RPMI7951 (cell line): Measurements from ENCODE around the gene FARS2. TPM values are rescaled to one million over a fixed set of nuclear protein-coding genes. Genes with fewer than 3 reads are reported as not detected.
"Not testable (repeated sequence)": the region's sequence is repeated elsewhere in the genome, so short reads cannot be mapped to it uniquely, and the experiment has no call there.

Experiments
- DNase-seq: peaks from one replicate; pipeline ENCODE4 v3.0.0-alpha.2; 2012; ENCODE audit warnings: low read depth
- total RNA-seq: library from RNA; depleted of rRNA; stranded (reverse); fragments of >200 nt; shearing (Covaris generic); gene quantifications from 2 replicates; pipeline ENCODE4 v1.2.3, GENCODE V29; 2014

FARS2 gene
- total RNA-seq, 1 experiment from 2014 or later = 21.9 TPM

DNA sequence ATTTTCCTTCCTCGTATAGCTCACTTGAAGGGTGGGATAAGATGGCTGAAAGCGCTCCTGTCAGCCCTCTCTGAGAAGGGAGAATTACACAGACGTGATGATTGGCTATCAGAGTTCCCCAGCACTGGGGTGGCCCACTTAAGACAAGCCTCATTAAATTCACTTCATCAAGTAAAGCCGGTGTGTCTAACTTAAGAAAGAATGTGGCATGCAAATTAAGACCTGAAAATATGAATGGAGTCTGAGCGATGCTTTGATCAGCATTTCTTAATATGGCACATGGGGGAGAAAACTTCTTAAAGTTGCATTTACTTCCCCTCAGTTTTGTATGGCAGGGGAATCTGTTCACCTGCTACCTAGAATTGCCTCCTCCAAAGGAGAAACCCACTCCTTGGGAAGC is 369.3 kb downstream of the FARS2 start:
- DNase-seq = no peak

DNA sequence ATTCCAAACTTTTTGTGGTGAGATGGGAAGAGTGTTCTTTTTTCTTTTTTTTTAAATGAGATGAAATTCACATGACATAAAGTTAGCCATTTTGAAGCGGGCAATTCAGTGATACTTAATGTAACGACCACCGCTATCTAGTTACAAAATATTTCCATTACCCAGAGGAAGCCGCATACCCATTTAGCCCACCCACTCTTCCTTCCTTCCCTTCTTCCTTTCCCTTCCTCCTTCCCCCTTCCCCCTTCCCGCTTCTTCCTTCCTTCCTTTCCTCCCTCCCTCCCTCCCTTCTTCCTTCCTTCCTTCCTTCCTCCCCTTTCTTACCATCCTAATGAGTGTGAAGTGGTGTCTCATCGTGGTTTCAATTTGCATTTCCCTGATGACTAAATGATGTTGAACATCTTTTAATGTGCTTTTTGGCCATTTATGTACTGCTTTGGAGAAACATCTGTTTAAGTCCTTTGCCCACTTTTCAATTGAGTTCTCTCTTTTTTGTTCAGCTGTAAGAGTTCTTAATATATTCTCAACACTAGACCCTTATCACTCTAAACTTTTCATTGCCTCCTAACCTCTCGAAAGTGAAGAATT is 371.1 kb downstream of the FARS2 start:
- DNase-seq = no peak

DNA sequence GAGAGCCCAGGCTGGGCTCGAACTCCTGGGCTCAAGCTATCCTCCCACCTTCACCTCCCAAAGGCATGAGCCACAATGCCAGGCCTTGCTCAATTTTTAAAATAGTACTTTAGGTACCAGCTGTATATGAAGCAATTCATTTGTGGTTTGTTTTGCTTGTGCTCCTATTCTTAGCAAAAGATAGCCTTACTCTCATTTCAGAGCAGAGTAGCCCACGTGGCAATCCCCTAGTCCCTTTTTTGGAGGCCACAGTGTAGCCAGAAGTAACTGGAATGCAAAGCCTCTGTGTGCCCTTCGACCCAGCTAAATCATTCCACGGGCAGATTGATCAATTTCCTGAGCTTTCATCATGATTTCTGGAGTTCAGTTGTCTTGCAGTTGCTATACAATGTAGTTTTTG is 373.2 kb downstream of the FARS2 start:
- no peak for DNase-seq

DNA sequence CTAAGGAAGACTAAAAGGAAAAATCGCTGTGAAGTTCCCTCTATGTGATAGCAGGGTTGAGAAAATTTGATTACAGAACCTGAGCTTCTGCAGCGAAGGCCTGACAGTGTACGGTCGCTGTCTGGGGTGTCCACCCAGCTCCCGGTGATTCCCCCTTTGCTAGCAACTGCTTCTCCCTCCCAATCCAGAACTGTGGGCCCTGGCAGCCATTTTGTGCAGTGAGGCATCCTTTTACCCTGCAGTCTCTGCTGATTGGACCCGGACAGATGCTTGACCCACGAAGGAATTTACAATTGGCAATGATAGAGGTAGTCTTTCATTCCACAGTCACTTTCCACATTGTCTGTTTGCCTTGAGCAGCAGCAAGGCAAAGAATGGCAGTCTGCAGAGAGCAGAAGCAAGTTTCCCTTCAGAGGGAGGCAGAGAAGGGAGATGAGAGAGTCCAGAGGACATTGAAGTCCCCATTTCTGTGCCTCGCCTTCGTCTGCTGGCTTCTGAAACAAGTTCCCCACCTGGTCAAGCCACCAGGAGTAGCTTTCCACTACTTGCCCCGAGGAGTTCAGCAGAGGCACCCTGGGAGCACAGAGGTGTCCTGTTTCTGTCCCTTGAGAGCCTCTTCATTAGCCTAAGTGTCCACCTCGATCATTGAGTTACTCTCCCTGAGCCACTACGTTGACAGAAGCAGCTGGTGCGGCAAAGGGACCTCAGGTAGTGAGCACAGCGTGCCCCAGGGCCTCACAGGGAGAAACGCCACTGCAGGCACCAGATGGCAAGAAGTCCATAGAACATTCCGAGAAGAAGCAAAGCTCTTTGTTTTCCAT is 375.1 kb downstream of the FARS2 start:
- DNase-seq = no peak

DNA sequence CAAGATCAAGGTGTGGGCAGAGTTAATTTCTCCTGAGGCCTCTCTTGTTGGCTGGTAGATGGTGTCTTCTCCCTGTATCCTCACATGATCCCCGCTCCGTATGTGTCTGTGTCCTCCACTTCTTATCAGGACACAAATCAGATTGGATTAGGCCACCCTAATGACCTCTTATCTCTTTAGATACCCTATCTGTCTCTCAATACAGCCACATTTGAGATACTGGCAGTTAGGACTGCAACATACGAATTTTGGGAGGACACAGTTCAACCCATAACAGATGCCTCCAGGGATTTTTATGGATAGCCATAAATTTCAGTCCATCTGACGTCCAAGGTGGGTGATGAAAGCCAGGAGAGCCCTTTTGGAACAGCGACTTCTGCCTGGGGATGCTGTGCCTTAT is 376.4 kb downstream of the FARS2 start:
- DNase-seq = no peak

DNA sequence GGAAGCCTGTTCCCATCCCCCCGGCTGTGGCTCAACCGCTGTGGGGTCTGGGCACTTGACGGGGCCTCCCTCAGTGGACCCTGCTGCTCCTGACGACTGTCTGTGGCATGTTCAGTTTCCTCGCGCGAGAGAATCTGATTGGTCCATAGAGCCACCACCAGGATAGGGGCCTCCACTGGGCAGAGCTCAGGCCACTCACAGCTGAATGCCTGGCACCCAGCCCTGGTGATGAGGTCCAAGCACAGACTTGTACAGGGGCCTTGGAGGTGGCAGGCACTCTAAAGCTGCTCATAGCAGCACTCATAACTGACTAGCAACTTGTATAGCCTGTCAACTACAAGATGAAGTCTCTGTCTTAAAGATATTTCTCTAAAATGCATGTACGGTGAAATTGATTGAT is 377.4 kb downstream of the FARS2 start:
- no peak for DNase-seq

DNA sequence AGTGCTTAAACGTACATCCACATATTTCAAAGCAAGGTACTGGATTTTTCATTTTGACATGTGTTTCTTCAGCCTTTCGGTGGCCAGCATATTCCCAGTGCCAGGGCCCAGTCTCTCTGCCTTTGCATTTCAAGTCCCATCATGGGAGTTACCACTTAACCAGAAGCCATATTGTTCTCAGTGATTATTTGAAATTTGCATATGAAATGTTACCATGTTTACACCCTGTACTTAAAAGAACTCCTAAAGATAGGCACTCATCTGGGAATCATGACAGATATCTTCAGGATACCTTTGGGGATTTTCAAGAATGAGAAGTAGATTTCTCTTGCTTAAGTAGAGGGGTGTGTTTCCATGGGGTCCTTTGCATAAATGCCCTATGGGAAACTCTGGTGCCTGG is 377.9 kb downstream of the FARS2 start:
- no peak for DNase-seq

DNA sequence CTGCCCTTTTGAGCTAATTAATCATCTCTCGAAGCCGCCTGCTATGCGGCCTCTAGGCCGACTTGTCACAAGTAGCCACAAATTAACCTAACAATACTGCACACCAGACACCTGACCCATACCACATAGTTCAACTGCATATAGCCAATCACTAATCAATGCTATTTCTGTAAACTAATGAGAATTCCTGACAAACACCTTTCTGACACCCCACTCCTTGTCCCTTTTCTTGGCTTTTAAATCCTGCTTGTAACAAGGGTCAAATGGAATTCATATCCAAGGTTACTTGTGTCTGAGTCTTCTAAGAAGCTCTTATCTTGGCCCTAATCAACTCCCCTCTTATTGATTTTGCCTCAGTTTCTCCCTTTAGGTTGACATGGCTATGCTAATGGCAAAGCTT is 379.3 kb downstream of the FARS2 start:
- no peak for DNase-seq

DNA sequence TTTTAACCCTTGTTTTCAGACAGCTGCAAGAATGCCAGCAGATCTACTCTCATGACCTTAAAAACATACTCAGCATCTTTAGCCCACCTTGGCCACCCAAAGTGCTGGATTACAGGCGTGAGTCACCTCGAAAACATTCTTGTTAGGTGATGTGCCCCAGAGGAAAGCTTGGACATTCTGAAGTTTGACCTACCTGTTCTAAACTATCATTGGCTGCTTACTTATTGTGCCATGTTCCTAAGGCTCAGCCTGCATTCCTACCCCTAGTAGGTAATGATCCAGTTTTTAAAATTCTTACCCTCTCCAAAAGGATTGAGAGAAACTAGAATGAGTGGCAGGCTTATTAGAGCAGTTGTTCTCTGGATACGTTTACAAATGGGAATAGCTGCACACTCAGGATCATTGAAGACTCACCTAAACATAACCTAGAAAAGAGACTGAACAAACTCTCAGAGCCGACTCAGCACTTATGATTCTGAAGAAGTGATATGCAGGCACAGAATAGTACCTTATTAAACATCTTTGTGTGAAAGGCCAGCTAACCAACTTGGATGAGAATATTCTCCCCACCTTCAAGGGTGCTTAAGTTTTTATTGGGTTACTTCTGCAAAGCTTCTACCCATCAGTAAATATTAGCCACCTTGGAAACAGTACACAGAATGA is 383.3 kb downstream of the FARS2 start:
- no peak for DNase-seq

DNA sequence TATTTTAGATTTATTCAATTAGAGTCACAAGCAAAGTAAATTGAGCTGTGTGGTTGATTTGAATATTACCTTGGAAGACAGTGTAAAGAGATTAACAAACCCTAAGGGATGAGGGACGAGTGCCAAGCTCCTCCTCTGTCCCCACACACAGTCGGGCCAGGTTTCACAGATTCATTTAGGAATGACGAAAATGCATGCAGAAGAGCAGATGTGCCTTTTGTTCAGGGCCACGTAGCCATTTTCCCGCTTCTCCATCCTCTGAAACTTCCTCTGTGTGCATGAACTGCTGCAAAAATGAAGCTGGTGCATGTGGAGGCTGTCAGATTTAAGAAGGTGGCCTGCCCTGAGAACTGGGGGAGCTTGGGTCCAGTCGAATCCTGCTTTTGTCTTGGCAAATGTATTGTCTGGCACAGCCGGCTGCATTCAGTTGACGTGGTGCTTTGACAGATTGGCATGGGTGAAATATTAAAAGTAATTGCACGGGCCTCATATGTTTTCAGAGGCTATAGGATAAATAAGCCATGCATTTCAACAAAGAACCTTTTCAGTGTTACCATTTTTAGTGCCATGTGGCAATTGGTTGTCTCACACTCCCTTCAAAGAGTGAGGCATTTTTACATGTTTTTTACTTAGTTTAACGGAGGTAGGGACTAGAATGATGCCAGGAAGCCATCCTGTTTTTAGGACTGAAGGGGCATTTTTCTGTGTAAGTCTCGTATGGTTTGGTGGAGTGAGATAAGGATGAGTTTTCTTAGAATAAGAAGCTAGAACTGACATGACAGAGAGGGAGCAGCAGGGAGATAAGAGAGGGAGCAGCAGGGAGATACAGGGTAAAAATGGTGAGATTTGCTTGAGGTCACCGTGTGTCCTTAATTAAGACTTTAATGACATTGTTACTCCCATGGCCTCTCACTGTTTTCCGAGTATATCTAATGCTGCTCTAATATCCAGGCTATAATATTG is 384.3 kb downstream of the FARS2 start:
- no peak for DNase-seq

DNA sequence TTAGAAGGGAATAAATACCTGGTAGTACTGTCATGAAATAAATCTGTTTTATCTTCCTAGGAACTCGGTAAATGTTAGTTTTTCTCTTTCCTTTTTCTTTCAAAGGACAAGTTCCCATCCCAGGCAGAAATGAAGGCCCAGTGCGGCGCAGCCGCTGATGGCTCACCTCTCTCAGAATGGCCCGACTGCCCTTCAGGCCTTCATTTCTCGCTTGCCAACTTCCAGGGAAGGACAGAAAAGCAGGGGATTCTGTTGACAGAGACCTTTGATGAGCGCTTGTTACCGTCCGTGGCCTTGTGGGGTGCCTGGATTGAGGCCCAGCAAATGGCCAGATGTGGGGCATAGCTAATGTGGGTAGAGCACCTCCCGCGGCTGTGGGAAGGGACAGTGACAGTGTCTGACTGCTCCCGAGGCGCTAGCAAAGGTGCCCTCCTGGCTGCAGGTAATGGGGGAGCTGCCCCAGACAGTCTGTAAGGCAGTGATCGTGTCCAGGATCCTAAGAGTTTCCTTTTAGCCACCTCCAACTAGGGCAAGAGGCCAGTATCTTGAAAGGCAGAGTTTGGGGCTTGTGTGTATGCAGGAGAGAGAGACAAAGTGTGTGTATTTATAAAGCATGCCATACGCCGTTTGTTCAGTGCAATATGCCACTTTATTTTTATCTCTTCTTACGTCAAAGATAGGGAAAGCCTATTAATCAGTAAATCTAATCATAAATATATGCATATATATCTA is 391.3 kb downstream of the FARS2 start:
- no peak for DNase-seq

DNA sequence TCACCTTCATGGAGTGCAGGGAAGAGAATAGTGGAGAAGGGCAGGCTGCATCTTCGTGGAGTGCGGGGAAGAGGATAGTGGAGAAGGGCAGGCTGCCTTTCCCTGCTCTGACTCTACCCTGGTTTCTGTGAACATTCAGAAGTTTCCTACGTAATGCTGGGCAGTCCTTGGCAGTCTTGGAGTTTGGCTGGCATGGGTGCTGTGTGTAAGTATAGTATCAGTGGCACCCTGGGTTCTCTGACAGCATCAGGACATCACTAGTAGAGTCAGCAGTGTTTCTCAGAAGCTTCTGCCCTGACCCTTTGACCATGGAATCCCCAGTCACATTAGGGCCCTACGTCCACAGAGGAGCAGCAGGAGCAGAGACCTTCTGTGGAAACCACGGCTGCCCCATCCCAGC is 392.5 kb downstream of the FARS2 start:
- DNase-seq = no peak

DNA sequence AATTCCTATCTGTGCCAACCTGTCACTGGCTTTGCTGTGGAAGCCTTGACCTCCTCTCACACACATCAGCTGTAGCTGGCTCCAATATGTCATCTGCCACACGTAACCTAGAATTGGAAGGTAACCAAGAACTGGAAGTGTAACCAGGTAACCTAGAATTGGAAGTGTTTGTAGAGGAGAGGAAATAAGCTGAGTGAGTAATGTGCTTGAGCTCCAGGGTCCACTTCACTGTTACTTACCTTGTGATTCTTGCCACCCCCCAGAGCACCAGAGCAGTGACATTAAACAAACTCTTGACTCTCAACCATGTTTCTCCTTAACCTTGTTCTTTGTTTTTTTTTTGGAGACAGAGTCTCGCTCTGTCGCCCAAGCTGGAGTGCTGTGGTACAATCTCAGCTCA is 394.9 kb downstream of the FARS2 start:
- DNase-seq = no peak

DNA sequence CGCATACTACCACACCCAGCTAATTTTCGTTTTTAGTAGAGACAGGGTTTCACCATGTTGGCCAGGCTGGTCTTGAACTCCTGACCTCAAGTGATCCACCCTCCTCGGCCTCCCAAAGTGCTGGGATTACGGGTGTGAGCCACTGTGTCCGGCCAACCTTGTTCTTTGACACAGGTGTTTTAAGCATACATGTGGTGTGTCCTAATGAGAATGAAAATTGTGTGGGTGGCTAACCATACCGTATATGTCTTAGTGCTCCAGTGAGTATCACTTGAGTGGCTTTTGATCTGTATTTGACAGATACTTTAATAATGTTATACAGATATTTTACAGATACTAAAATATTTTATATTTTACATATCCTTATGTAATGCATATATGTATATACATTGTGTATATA is 395.4 kb downstream of the FARS2 start:
- not testable (repeated sequence) for DNase-seq

DNA sequence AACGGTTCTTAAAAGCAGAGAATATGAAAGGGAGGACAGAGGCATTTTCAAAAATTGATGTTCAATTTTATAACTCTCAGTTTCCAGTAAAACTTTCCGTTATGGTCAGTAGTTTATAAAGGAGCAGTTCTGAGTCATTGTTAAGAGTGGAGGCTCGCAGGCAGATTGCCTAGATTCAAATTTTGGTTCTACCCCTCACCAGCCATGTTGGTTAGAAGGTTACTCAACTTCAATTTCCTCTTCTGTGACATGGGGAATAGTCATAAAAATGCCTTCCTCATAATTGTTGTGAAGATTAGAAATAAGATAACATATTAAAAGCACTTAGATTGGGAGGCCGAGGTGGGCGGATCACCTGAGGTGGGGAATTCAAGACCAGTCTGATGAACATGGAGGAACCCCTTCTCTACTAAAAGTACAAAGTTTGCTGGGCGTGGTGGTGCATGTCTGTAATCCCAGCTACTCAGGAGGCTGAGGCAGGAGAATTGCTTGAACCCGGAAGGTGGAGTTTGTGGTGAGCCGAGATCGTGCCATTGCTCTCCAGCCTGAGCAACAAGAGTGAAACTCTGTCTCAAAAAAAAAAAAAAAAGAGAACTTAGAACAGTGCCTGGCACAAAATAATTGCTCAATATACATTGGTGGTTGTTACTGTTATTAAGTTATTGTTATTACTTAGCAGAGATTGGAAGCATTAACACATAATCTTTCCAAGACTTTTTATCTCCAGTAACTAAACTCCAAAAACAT is 396.5 kb downstream of the FARS2 start:
- DNase-seq = peak; percentile 14

DNA sequence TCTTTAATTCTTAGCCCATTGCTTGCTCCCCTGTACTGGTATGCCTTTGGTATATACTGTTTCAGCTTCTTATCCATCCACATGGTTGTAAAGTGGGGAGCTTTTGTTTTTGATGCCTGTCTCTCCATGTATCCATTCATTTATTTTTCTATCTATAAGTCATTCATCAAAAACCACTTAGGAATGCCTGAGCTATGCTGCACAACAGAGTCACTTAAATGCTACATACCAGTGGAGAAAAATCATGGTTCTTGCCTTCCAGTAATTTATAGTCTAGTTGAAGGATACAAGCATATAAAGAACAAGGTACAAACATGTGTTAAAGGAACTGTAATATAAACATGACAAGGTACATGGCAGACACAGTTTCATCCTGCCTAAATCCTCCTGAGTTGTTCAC is 398.2 kb downstream of the FARS2 start:
- DNase-seq = no peak

DNA sequence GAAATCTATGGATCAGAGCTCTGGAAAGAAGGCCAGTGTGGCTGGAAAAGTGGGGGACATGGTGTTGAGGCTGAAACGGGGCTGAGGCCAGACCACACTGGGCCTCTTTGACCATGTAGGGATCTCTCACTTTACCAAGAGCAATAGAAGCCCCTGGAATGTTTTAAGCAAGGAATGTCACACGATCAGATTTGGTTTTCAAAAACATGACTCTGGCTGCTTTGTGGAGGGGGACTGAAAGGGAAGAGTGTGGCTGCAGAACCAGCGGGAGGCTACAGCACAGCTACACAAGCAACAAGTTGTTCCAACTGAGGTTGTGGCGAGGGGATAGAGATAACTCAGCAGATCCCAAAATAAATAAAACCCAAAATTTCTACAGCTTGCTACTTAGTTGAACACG is 399.5 kb downstream of the FARS2 start:
- DNase-seq = no peak

DNA sequence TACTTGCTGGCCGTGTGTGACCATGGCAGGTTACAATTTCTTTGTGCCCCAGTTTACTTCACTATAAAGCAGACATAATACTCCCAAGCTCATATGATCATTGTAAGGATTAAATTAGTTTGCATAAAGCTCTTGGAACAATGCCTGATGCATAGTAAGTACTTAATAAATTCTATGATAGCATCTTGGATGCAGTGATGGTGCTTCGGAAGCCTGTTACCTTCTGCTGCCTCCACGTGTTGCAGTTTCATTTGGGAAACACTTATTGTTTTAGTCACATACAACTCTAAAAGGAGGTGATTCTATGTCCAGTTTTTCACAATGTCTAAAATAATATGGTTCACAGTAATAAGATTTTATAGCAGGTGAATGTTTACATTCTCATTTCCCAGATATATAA is 401.5 kb downstream of the FARS2 start:
- DNase-seq = no peak

DNA sequence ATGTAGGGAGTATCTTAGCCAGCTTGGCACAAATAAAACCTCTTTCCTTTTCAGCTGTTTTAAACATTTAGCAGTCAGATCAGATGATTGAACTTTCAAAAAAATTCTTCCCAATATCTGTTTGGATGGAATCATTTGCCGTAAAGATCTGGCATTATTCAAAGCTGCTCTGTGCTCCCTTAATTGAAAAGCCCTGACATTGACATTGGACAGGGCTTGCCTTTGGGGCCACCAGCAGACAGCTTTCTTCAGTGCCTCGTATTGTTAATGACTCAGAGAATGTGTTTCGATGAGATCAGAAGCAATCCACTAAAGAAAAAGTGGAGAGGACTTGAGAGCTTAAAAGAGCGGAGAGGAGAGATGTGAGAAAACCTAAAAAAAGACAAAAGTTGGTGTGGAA is 401.9 kb downstream of the FARS2 start:
- no peak for DNase-seq

DNA sequence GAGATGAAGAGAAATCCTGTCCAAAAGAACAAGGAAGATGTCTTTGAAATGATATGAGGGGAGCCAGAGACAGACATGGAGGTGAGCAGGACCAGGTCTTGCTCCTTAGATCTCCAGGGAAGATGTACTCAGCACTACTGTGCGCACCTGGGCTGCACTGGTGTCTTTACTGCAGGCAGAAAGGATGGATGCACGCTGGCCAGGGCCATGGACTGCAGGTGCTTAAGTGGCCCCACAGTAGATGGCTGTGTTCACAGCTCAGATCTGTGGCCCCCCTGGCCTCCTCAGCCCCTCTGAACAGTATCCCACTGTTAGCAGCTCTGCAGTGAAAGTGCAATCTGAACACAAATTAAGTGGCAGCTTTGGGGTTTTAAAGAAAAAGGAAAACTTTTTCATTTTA is 402.4 kb downstream of the FARS2 start:
- DNase-seq = no peak

DNA sequence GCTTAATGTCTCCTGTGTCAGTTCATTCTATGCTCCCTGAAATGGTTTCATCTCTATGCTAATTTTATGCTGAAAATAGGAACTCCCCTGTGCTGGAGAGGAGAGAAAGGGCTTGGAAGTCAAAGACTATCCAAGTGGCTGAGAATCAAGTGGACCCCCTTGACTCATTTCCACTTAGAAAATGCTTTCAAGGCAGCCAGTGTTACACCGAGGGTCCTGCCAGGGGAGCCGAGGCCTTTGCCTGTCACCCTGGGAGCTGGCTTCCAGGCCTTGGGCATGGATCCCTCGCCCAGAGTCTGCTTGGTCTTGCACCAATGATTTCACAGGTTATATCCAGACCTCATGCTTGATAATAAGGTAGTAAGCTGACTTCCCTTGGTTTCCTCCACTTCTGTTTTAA is 402.8 kb downstream of the FARS2 start:
- no peak for DNase-seq
